CD4-positive, alpha-beta T cell treated with Interferon alpha-2 for 1 hour (primary cell): ENCODE data around the gene FAM153A.
A peak's percentile ranks its signal among the peaks of the same experiment; 100 is the strongest.
"Not testable (repeated sequence)": the region's sequence is repeated elsewhere in the genome, so short reads cannot be mapped to it uniquely, and the experiment has no call there.

ENCODE experiments used
- DNase-seq, 2 donors: peaks; one replicate each; pipeline ENCODE4 v3.0.0-alpha.2; 2020 to 2022

The FAM153A gene

GRCh38 chr5:177782792-177783633 is at the start of gene FAM153A:
Gene FAM153A, minus strand, starts transcription at chr5:177782899.
- DNase-seq: peak in 1 of 2 donors; percentile 24

GRCh38 chr5:177832287-177832686 is 49.6 kb upstream of the FAM153A start:
- DNase-seq: not testable (repeated sequence)

DNA sequence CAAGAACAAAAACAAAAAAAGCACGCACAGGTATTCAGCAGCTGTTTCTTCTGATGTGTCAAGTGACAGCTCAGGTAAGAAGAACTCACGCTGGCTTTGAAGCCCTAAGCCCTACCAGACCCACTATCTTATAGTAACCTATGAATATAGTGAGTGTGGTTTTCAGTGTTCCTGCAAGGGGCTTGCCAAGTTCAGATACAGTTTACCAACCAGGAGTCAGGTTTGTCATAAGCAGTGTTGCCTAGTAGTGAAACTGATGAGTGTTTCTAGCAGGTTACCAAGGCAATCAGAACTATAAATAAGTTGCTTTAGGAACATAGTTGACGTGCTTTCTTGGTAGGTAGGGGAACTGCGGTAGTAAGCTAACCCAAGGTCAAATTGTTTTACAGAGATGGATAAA is 43.4 kb upstream of the FAM153A start:
- DNase-seq: peak; percentile 45 to 72

DNA sequence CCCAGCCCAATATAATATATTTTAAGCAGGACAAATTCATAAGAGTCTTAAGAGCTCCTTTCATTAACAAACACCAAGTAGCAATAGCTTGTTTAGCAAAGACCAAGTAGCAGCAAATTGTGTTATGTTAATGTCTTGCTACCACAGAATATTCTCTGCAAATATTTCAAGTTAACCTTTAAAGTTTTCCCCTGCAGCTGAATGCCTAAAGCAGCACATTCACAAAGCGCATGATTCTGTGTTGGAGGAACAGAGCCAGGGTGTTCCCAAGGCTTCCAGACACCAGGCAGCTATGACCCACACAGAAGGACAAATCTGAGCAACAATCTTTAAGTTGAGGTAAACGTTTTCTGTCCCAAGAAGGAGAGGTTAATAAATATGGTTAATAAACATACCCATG is 42.1 kb upstream of the FAM153A start:
- DNase-seq: not testable (repeated sequence)

DNA sequence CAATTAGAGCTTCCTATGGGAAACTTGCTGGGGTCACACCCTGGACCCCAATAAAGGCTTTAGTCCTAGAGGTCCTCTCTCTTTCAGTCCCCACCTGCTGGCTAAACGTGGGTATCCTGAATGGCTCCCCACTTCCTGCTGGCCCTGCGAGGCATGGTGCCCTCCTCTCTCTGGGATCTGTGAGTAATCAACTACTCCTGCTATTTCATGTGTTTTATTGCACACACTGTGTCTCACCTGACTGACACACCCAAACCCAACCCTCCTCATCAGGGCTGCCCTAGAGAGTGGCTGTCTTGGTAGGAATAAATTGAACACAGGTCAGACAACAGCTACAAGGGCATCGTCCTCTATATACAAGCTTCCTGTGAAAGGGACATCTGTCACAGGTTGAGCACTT is 39.8 kb upstream of the FAM153A start:
- not testable (repeated sequence) for DNase-seq

- not testable (repeated sequence) for DNase-seq
Observed at GRCh38 chr5:177819664-177820063, 37.0 kb upstream of the FAM153A start.

DNA sequence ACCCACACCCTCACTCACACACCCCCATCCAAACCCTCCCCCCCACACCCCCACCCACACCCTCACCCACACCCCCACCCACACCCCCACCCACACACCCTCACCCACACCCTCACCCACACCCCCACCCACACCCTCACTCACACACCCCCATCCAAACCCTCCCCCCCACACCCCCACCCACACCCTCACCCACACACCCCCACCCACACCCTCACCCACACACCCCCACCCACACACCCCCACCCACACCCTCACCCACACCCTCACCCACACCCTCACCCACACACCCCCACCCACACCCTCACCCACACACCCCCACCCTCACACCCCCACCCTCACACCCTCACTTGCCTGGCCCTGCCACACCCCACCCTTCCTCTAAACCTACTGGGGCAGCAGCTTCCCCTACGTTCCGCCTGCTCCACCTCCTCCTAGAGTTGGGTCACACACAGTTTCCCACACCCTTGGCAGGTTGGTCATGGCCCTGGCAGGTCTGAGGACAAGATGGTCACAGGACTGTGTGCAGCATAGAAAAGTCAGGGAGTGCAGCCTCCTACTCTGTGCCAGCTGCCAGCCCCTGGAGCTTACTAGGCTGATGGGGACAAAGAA is 30.2 kb upstream of the FAM153A start:
- peak; percentile 14 to 22 for DNase-seq

DNA sequence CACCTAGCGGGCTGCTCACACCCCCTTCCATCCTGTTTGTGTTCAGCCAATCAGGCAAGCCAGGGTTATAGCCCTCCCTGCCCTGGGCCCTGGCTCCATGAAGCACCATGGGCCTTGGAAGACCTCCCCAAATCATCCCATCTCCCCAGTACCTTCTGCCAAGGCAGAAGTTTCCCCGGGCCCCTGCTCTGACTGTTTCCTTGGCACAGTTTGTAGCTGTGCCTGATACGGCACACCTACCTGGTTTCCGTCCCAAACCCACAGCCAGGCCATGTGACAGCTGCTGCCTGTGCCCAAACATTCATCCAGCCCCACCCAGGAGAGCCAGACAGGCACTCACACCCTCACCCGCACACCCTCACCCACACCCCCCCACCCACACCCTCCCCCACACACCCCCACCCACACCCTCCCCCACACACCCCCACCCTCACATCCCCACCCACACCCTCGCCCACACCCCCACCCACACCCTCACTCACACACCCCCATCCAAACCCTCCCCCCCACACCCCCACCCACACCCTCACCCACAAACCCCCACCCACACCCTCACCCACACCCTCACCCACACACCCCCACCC is 29.6 kb upstream of the FAM153A start:
- DNase-seq: peak; percentile 43 to 54

DNA sequence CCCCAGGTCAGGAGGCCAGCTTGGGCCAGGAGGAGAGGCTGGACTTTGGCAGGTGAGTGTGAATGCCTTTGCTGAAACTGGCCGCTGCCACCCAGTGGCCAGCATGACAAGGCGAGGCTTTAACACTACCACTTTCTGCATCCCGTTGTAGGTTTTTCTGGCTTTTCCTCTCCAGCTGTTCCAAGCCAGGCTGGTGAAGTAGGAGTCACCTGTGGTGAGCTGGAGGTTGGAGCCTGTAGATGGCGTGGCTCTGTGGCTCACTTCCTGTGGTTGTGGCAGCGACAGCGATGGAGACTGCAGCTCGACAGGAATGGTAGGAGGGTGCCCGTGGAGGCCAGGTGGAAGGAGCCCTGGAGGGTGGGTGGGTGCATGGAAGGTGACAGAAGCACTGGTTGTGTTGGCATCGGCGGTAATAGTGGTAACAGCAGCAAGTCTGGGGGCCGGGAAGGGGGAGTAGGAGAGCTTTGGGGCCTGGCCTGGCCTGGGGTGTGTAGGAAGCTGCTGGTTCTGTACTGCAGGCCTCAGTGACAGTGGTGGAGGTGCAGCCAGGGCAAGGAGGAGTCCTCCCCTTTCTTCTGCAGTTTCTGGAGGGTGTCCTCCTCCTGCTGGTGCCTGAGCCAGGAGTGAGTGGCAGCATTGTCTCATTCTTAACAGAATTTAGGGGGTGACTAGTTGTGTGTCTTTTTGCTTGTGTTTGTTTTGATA is 26.7 kb upstream of the FAM153A start:
- peak; percentile 5 to 48 for DNase-seq

DNA sequence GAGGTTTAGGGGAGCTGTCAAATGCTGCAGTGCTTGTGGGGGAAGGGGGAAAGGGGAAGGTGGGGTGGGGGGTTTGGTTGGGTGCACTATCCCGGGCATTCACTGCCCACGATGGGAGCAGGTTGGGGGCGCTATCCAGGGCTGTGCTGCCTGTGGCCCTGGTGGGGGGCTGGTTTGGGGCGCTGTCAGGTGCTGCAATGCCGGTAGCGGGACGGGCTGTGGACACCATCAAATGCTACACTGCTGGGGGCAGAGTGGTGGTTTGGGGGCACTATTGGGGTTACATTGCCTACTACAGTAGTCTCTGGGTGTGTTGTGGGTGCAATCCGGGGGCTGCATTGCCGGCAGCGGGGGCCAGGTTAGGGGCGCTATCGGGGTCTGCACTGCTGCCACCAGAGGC is 25.7 kb upstream of the FAM153A start:
- not testable (repeated sequence) for DNase-seq

GRCh38 chr5:177807265-177807664 is 24.6 kb upstream of the FAM153A start:
- not testable (repeated sequence) for DNase-seq

- not testable (repeated sequence) for DNase-seq
Observed at GRCh38 chr5:177801427-177801826, 18.7 kb upstream of the FAM153A start.

DNA sequence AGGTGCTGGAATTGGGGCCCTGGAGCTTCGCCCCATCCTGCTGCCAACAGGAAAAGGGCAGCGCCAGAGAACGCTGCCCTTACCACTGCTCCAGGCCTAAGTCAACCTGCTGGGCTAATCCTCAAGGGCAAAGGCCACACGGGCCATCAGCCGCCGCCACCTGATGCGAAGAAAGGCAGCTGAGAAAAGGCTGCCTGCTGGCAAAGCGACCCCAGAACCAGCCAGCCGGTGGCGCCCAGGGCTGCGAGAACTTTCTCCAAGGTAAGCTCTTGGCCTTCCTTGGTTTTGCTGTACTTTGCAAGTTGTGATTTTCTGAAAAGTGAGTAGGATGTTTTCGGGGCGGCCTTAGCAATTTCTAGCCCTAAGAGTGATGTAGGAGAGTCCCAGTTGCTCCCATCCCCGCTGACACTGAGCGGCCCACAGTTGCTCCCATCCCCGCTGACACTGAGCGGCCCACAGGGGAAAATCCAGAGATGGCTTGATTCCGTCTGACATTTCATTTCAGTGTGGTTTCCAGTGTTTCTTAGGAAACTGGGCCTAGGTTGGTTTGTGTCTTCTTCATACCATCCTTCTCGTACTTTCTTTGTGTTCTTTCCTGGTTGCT is 15.6 kb upstream of the FAM153A start:
- peak; percentile 25 to 44 for DNase-seq

DNA sequence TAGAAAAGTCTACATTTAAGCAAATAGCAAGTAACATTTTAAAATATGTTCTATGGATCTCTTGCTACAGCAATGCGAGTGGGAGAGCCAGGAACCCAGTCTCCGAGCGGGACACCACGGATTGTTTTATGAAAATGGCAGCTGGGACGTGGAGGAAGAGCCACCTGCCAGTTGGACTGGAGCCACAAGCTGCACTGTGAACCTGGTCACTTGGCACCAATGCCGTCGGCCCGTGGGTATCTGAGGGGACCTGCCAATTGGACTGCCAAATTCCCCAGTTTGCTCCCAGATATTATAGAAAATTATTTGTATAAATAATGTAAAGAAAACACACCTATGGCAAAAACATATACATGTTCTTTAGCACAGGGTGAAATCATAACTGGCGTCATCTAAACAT is 10.6 kb upstream of the FAM153A start:
- DNase-seq: not testable (repeated sequence)

- DNase-seq: not testable (repeated sequence)
Observed at GRCh38 chr5:177791649-177792048, 8.9 kb upstream of the FAM153A start.

DNA sequence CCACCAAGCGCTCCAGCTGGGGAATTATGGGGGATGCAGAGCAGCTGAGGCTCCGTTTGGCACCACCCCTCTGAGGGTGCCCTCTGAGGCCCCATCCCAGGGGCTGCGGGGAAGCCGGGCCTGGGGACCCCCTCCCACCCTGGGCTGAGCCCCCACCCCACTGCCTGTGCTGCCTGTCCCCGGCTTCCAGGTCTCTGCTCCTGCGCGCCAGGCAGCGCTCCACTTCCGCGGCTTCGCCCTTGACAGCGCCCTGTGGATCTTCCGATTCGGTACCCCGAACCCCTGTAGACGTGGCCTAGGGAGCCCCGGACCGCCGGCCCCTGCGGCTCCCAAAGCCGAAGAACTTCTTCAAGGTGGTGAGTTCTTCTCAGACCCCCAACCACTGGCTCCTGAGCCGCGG is 530 bp downstream of the FAM153A start:
- DNase-seq: not testable (repeated sequence)

- DNase-seq: not testable (repeated sequence)
Observed at GRCh38 chr5:177771206-177771605, 11.5 kb downstream of the FAM153A start.

DNA sequence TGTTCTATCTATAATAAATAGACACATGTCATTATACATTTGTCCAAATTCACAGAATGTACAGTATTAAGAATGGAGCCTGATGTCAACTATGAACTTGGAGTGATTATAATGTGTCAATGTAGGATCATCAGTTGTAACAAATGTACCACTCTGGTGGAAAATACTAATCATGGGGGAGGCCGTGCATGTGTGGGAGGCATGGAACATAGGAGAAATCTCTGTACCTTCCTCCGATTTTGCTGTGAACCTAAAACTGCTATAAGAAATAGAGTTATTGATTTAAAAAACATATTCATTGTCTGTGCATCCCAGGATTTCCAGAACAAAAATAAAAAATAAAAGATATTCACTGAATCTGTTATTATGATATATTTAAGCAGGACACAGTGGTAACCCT is 12.1 kb downstream of the FAM153A start:
- DNase-seq: not testable (repeated sequence)

- not testable (repeated sequence) for DNase-seq
Observed at GRCh38 chr5:177763737-177764508, 18.8 kb downstream of the FAM153A start.

DNA sequence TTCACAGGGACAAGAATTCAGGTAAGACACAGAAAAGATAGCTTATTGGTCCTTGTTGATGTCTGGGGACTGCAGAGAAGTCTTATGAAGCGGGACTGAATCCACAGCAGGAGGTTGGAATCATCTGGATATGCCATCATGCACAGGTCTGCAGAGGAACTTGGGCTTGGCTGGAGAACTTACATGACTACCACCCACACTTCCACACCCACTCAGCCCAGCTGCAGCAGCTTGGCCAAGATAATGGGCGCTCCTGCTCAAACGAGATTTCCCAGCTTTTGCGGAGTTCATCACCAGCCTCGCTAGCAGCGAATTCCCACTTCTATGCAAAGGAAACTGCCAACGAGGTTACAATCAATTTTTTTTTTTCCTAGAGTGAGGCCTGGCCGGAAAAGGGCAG is 21.7 kb downstream of the FAM153A start:
- DNase-seq: not testable (repeated sequence)

DNA sequence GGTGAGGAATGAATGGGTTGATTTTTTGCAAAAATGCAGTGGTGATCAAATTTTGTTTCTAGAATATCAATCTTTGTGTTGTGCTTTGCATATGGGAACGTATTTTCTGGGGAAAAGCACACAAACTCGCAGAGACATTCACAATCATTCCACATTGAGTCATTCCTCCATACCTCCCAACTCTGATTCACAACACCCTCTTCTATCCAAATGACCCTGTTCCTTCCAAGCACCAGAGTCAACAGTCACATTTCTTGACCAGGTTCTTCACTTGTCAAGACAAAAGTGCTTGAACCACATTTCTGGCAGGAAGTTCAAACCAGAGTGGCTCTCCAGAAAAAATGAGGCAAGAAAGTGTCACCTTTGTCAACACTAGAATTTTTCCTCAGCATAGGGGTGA is 35.3 kb downstream of the FAM153A start:
- DNase-seq: not testable (repeated sequence)

DNA sequence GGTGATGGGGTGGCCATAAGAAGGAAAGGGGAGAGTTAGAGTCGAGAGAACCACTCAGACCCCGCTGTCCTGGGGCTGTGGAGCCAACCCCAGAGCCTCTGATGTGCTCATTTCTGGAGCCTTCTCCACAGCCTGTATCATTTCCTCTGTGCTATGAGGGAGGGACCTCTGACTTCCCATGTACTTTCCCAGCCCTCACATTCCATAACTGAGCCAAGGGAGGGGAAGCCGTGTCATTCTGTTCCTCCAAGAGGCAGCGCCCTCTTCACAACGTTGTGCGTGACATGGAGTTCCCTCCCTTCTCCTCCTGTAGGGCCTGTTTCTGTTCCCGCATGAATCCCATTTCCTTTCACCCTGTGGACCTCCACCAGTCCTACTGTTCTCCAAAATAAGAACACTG is 57.8 kb downstream of the FAM153A start:
- DNase-seq: not testable (repeated sequence)
